HG03571 (cell line): Measurements from ENCODE around the gene SCT.

Source experiments
- ATAC-seq: cut with Tn5 transposase; IDR thresholded peaks from one replicate; pipeline ENCODE4 v1.9.1; 2021; ENCODE audit not compliant: unreplicated experiment

SCT gene

GRCh38 chr11:589798-590197 lies 37.2 kb downstream of the SCT start:
- ATAC-seq = no peak

GRCh38 chr11:587978-588380 lies 39.0 kb downstream of the SCT start:
- ATAC-seq = no peak

- no peak for ATAC-seq
Measured at GRCh38 chr11:587546-587945, 39.4 kb downstream of the SCT start.

- no peak for ATAC-seq
Measured at GRCh38 chr11:586376-587316, 40.3 kb downstream of the SCT start.

GRCh38 chr11:584287-584686 lies 42.7 kb downstream of the SCT start:
- no peak for ATAC-seq

GRCh38 chr11:581752-582151 lies 45.2 kb downstream of the SCT start:
- ATAC-seq = no peak

- no peak for ATAC-seq
Measured at GRCh38 chr11:581342-581741, 45.6 kb downstream of the SCT start.

GRCh38 chr11:579830-580601 lies 47.0 kb downstream of the SCT start:
- no peak for ATAC-seq

GRCh38 chr11:578276-579035 lies 48.5 kb downstream of the SCT start:
- no peak for ATAC-seq

GRCh38 chr11:577611-577894 lies 49.4 kb downstream of the SCT start:
- no peak for ATAC-seq

- no peak for ATAC-seq
Measured at GRCh38 chr11:576811-577610, 50.0 kb downstream of the SCT start.
